GM12801 (cell line): ENCODE data around the gene ZSWIM5.

ENCODE experiments used
- CTCF ChIP-seq: IDR thresholded peaks from one replicate; pipeline ENCODE4 v1.5.1; 2011; ENCODE audit warnings: control low read depth; ENCODE audit not compliant: insufficient read length; ENCODE audit errors: extremely low read depth

ZSWIM5 gene

GRCh38 chr1:45111239-45111638 is 95.2 kb downstream of the ZSWIM5 start:
- no peak for TF ChIP-seq CTCF

GRCh38 chr1:45107782-45108181 is 98.6 kb downstream of the ZSWIM5 start:
- no peak for TF ChIP-seq CTCF

- no peak for TF ChIP-seq CTCF
Observed at GRCh38 chr1:45103534-45103933, 102.9 kb downstream of the ZSWIM5 start.

GRCh38 chr1:45101947-45102346 is 104.5 kb downstream of the ZSWIM5 start:
- no peak for TF ChIP-seq CTCF

- no peak for TF ChIP-seq CTCF
Observed at GRCh38 chr1:45097944-45098343, 108.5 kb downstream of the ZSWIM5 start.

GRCh38 chr1:45097079-45097478 is 109.3 kb downstream of the ZSWIM5 start:
- TF ChIP-seq CTCF: no peak

- TF ChIP-seq CTCF: no peak
Observed at GRCh38 chr1:45095450-45095849, 111.0 kb downstream of the ZSWIM5 start.

GRCh38 chr1:45093334-45093733 is 113.1 kb downstream of the ZSWIM5 start:
- TF ChIP-seq CTCF: no peak
